HepG2 (cell line): Measurements from ENCODE around the gene MXD3. TPM values are rescaled to one million over a fixed set of nuclear protein-coding genes. Genes with fewer than 3 reads are reported as not detected.

ENCODE experiments used
- CREBL2 ChIP-seq: sonication (generic); formaldehyde crosslinking; IDR thresholded peaks from 2 replicates; pipeline ENCODE4 v1.8.1; 2023; ENCODE audit warnings: missing genetic modification reagents, mild to moderate bottlenecking, borderline replicate concordance
- GTF3A ChIP-seq: sonication (generic); formaldehyde crosslinking; conservative IDR thresholded peaks from 2 replicates; pipeline ENCODE4 v1.4.0; 2020; ENCODE audit warnings: mild to moderate bottlenecking, missing genetic modification reagents
- IKZF1 ChIP-seq: fragments of 450-650 bp; IDR thresholded peaks from 2 replicates; pipeline ENCODE4 v1.7.1; 2016
- IRX3 ChIP-seq: sonication (generic); formaldehyde crosslinking; IDR thresholded peaks from 2 replicates; pipeline ENCODE4 v1.8.1; 2023; ENCODE audit warnings: mild to moderate bottlenecking, low read depth, missing genetic modification reagents, borderline replicate concordance
- NCOA1 ChIP-seq: sonication (generic); formaldehyde crosslinking; IDR thresholded peaks from 2 replicates; pipeline ENCODE4 v1.9.0; 2021; ENCODE audit warnings: missing genetic modification reagents
- POLR2A ChIP-seq, 2 experiments: IDR thresholded peaks; 2 replicates each; pipeline ENCODE4 v1.6.1; 2011; ENCODE audit warnings: low read depth in 2 of 2, low read length in 2 of 2, mild to moderate bottlenecking in 1 of 2, moderate library complexity in 1 of 2; ENCODE audit not compliant: insufficient read depth in 1 of 2
- PRPF4 ChIP-seq: fragments of 200-400 bp; formaldehyde crosslinking; IDR thresholded peaks from 2 replicates; pipeline ENCODE4 v1.6.1; 2016; ENCODE audit warnings: low read length, low read depth; ENCODE audit not compliant: poor library complexity, severe bottlenecking
- RELA ChIP-seq: sonication (generic); formaldehyde crosslinking; IDR thresholded peaks from 2 replicates; pipeline ENCODE4 v1.4.0; 2020; ENCODE audit warnings: missing genetic modification reagents
- SAP130 ChIP-seq: IDR thresholded peaks from 2 replicates; pipeline ENCODE4 v1.6.1; 2016; ENCODE audit warnings: low read depth
- SKI ChIP-seq: fragments of 450-650 bp; IDR thresholded peaks from one replicate; pipeline ENCODE4 v1.6.1; 2018; ENCODE audit warnings: mild to moderate bottlenecking; ENCODE audit not compliant: partially characterized antibody
- SNAPC4 ChIP-seq: sonication (generic); formaldehyde crosslinking; IDR thresholded peaks from 2 replicates; pipeline ENCODE4 v1.4.0; 2020; ENCODE audit warnings: mild to moderate bottlenecking, missing genetic modification reagents
- SPEN ChIP-seq: sonication (generic); formaldehyde crosslinking; IDR thresholded peaks from 2 replicates; pipeline ENCODE4 v1.5.1; 2020; ENCODE audit warnings: low read depth, mild to moderate bottlenecking, missing genetic modification reagents
- TFE3 ChIP-seq: IDR thresholded peaks from 2 replicates; pipeline ENCODE4 v1.6.1; 2016
- TGIF2 ChIP-seq: IDR thresholded peaks from 2 replicates; pipeline ENCODE4 v1.6.1; 2016; ENCODE audit warnings: control low read depth, missing compliant biosample characterization
- ZIK1 ChIP-seq: sonication (generic); formaldehyde crosslinking; IDR thresholded peaks from 2 replicates; pipeline ENCODE4 v1.5.0; 2020; ENCODE audit warnings: mild to moderate bottlenecking, low read depth, missing genetic modification reagents, borderline replicate concordance
- ZNF121 ChIP-seq: sonication (generic); formaldehyde crosslinking; IDR thresholded peaks from 2 replicates; pipeline ENCODE4 v1.5.0; 2020; ENCODE audit warnings: mild to moderate bottlenecking, missing genetic modification reagents
- ZNF619 ChIP-seq: sonication (generic); formaldehyde crosslinking; IDR thresholded peaks from 2 replicates; pipeline ENCODE4 v1.4.0; 2020; ENCODE audit warnings: mild to moderate bottlenecking, missing genetic modification reagents
- polyA plus RNA-seq, 8 experiments: library from polyadenylated mRNA; depleted of rRNA in 3 of 8; stranded (reverse) in 7 of 8; unstranded in 1 of 8; fragments of >200 nt; fragmentation: Illumina TruSeq in 4 of 8; extraction: Trizol in 4 of 8; gene quantifications; 2 replicates each; pipeline versions ENCODE4 v1.2.1 to v1.2.3, GENCODE V29; 2011 to 2016; ENCODE audit warnings: low read depth in 4 of 8, missing spikeins in 1 of 8, mixed read lengths in 1 of 8; ENCODE audit not compliant: insufficient read depth in 1 of 8
- total RNA-seq, 5 experiments: library from RNA; depleted of rRNA; stranded (reverse); fragments of >200 nt; fragmentation: Illumina TruSeq; extraction: Trizol; gene quantifications; 2 replicates each; pipeline ENCODE4 v1.2.3, GENCODE V29; 2016; ENCODE audit warnings: low read depth in 1 of 5

Gene MXD3
- total and polyA plus RNA-seq, 2 of the 13 experiments (the other 11 are each of a cell fraction or from before 2014, with no cell fraction given): 10.5 to 12.8 TPM

GRCh38 chr5:177310757-177311391 lies 824 bp downstream of the MXD3 start (continued):
- TF ChIP-seq IRX3 (CRISPR knock-in tag): no peak
- TF ChIP-seq NCOA1: no peak
- no peak for TF ChIP-seq ZNF619 (CRISPR knock-in tag)
- no peak for TF ChIP-seq SNAPC4
- TF ChIP-seq SPEN (CRISPR knock-in tag): no peak
- TF ChIP-seq CREBL2 (CRISPR knock-in tag): no peak
- no peak for TF ChIP-seq SKI
- TF ChIP-seq POLR2A (IDR thresholded peaks at IDR 0.05; ENCODE audit: insufficient read depth in 1 of 2, low read depth in 2 of 2, low read length in 2 of 2): no peak
- TF ChIP-seq GTF3A (CRISPR knock-in tag): no peak
- TF ChIP-seq PRPF4: no peak
- no peak for TF ChIP-seq ZIK1 (CRISPR knock-in tag)
- TF ChIP-seq TGIF2 (CRISPR knock-in tag): 0 out of 2 replicates have a peak, but pooled peaks have one; percentile 22
- TF ChIP-seq ZNF121 (CRISPR knock-in tag): no peak
- TF ChIP-seq TFE3 (CRISPR knock-in tag): no peak
- TF ChIP-seq SAP130 (CRISPR knock-in tag): peak; percentile 65; the same call in 1 of the 2 replicates
- no peak for TF ChIP-seq IKZF1
- TF ChIP-seq RELA (CRISPR knock-in tag): no peak
- TF ChIP-seq, all 625 proteins: peak for 4
